Heart left ventricle (tissue), 13 donors: ENCODE measurements around the gene TRAF7.

Experiments
- POLR2A ChIP-seq, 2 donors: fragments of 450-650 bp; IDR thresholded peaks; one replicate each; pipeline ENCODE4 v1.6.1; 2017; ENCODE audit warnings: antibody characterized with exemption in 2 of 2, mild to moderate bottlenecking in 2 of 2, moderate library complexity in 2 of 2
- TF ChIP-seq, protein P1 (sequence below), 12 donors: fragments of 200-600 bp; sonication (generic) in 4 of 12; IDR thresholded peaks; one replicate each; pipeline versions ENCODE4 v1.5.0 to v1.8.0; 2018 to 2022; ENCODE audit warnings: antibody characterized with exemption in 12 of 12, mild to moderate bottlenecking in 5 of 12
- donor health status: ischemic (EF 13 %, LVEDD 7.1; RV severe dilation, severe dysfunction).
- donor health status: DM: no; HTN: yes; CAD: no.
- donor health status: DM: no; HTN: no; CAD: no.
- donor health status: ischemic (EF 25% LVEDD 6.9; RV normal size, moderate dysfunction).
- donor health status: ischemic (EF 25% LVEDD 5.7; RV mildly dilated, moderate dysfunction).
- donor health status: ischemic (EF 35%, LVEDD 5.7; RV mildly dilated, moderate dysfunction).
- donor health status: nonischemic (EF 11% LVEDD 7.7; RV severe dilation, severe dysfunction).
- donor health status: DM: yes; HTN: yes; CAD: no.
- donor health status: PGD.
- donor health status: ischemic (EF 29% LVEDD 5.4; RV normal size, mild dysfunction).
- donor health status: nonischemic (EF 23%, LVEDD 6.1; RV moderate dilation, normal function).

- TF ChIP-seq, protein P1, sequence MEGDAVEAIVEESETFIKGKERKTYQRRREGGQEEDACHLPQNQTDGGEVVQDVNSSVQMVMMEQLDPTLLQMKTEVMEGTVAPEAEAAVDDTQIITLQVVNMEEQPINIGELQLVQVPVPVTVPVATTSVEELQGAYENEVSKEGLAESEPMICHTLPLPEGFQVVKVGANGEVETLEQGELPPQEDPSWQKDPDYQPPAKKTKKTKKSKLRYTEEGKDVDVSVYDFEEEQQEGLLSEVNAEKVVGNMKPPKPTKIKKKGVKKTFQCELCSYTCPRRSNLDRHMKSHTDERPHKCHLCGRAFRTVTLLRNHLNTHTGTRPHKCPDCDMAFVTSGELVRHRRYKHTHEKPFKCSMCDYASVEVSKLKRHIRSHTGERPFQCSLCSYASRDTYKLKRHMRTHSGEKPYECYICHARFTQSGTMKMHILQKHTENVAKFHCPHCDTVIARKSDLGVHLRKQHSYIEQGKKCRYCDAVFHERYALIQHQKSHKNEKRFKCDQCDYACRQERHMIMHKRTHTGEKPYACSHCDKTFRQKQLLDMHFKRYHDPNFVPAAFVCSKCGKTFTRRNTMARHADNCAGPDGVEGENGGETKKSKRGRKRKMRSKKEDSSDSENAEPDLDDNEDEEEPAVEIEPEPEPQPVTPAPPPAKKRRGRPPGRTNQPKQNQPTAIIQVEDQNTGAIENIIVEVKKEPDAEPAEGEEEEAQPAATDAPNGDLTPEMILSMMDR (IDR thresholded peaks at IDR 0.05), result no peak
- TF ChIP-seq POLR2A (IDR thresholded peaks at IDR 0.05), result no peak
These were observed 10.9 kb downstream of the TRAF7 start for GRCh38 chr16:2166263-2167067.
